ENCODE measurements around the gene C9orf40.

C9orf40 gene

DNA sequence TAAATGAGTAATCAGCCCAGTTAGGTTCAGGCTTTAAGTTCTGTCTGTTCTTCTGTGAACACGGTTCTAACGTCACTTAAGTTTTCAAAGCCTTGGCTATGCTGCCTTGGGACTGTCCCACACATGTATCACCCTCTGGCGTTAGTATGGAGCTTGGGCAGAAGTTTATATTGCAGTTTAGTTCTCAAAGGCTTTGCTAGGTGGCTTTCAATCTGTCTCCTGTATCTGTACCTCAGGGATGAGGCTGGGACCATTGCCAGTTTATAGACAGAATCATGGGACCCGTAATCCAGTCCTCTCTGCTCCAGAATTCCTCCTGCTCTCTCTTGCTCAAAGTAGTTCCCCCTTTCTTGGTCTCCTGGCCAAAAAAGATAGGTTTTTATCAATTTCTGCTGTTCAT lies 12.1 kb downstream of the C9orf40 start:
- peak; percentile 53 for DNase-seq (ENCODE audit: low read depth, low spot score)

- no peak for DNase-seq (ENCODE audit: low read depth, low spot score)
Observed at GRCh38 chr9:74935008-74935407, 17.7 kb downstream of the C9orf40 start.

DNA sequence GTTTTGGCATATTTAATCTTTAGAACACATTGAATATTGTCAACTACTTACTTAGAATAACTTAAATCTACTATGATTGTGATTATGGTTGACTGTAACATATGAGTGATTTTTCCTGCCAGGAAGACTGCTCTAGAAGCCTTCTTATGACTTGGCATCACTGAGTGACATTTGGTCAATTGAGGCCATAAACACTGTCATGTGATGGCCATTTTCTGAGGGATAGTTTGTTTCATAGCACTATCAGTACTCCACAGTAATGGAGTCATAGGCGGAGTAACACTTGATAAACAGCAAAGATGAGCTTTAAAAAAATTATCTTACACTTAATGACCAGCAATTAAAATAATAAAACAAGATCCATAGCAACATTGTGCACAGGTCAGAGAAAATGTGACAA lies 31.0 kb downstream of the C9orf40 start:
- DNase-seq (ENCODE audit: low read depth, low spot score) = no peak

DNA sequence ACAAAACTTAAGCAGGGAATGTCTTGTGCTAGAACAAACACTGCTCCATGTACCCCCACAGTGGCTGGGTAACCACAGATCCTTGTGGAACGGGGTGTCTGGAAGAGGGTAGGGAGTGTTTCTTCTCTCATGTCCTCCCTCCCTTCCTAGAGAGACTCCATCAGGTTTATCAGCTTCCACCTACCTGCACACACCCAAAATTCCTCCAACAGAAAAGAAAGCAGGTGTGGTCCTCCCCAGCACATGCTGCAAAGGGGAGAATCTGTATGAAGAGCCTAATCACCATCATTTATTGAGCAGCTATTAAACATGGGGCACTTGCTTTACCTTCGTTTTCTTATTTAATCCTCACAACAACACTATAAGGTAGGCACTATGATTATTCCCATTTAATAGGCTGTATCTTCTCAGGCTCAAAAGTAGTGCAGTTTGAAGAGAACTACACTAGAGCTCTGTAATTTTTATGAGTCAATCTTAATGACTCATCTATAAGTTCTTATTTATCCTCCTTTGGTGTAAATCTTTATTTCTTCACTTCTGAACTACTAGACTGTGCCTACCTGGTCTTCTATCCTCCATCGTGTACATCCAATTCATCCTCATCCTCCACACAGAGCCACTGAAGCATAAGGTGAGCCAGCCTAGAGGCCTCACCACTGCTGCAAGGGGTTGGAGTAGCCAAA lies 31.6 kb downstream of the C9orf40 start:
- DNase-seq (ENCODE audit: low read depth, low spot score) = no peak

GRCh38 chr9:74910036-74910435 lies 42.7 kb downstream of the C9orf40 start:
- DNase-seq (ENCODE audit: low read depth, low spot score) = no peak

DNA sequence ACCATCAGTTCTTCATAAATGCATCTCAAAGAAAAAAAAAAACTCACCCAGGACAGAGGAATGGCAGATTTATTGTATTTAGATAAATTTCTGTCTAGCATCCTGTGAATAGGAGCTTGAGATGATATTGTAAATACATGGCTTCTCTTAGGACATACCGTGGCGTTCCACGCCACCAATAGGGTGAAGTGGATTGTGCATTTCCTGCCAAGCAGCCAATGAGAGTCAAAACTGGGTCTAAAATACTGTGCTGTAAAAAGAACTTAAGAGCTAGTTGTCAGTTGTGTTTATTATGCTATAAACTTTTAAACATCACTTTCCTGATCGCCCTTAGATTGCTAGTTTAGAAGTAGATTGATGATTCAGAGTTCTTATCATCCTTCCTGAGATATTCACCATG lies 44.0 kb downstream of the C9orf40 start:
- DNase-seq (ENCODE audit: low read depth, low spot score) = no peak

DNA sequence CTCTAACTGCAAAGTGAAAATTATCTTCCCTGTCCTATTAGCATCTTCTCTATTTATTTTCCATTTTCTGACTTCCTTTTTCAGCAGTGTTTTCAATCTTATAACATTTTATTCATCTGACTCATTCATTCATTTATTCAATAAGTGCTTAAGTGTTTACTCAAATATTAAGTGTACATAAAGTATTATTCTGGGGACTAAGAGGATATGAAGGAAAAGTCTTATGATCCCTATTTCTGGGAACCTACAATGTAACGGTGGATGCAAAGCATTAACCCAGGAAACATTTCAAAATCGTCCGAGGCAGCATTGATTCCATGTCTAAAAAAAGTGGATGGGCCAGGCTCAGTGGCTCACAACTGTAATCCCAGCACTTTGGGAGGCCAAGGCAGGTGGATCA lies 45.6 kb downstream of the C9orf40 start:
- DNase-seq (ENCODE audit: low read depth, low spot score) = no peak

DNA sequence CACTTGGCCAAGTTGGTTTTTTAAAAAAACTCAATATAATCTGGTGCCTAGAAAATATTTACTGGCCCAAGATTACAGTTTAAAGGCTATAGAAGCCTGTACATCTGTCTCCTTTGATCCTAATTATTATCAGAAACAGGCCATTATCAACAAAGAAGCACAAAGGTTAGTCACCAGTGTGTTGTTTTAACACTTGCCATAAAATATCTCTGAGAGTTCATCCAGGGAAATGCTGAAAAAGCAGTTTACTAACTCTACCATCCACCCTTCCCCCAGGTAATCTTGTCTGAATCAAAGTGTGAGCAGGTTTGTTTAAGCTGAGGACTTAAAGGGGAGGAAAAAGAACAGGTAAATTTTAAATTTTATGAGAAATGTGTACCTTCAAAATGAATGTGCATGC lies 51.7 kb downstream of the C9orf40 start:
- DNase-seq (ENCODE audit: low read depth, low spot score) = no peak
